Left ventricle myocardium inferior (tissue), 1 donor: ENCODE results near the gene SFMBT1. TPM values are rescaled to one million over a fixed set of nuclear protein-coding genes. Genes with fewer than 3 reads are reported as not detected.

Experiments used
- DNase-seq: peaks from one replicate; pipeline ENCODE4 v3.0.0-alpha.2; 2020
- H3K27ac ChIP-seq: fragments of 200-600 bp; replicated peaks from 2 replicates; pipeline ENCODE4 v1.8.0; 2021
- H3K27me3 ChIP-seq: fragments of 200-600 bp; 2 replicates; pipeline ENCODE4 v1.8.0; 2021; ENCODE audit warnings: low read depth
- H3K36me3 ChIP-seq: fragments of 200-600 bp; 2 replicates; pipeline ENCODE4 v1.8.0; 2021
- H3K4me1 ChIP-seq: fragments of 200-600 bp; 2 replicates; pipeline ENCODE4 v1.8.0; 2021
- H3K4me3 ChIP-seq: fragments of 200-600 bp; 2 replicates; pipeline ENCODE4 v1.8.0; 2021; ENCODE audit warnings: mild to moderate bottlenecking, moderate library complexity
- H3K9me3 ChIP-seq: fragments of 200-600 bp; replicated peaks from 2 replicates; pipeline ENCODE4 v1.8.0; 2021
- intact Hi-C: fragments of 100-400 bp; cut with micrococcal nuclease; formaldehyde crosslinking; loops from one replicate; pipeline ENCODE4 v1.11.0; 2022
- total RNA-seq: library from RNA; stranded (reverse); fragmentation: NEBNext Ultra II Directional; extraction: Animal tissue kit (Norgen Biotek cat#: 25700); gene quantifications from one replicate; pipeline ENCODE4 v1.2.1, GENCODE V29; 2021
- TF ChIP-seq, protein P1 (sequence below): fragments of 200-600 bp; IDR thresholded peaks from 2 replicates; pipeline ENCODE4 v1.8.0; 2021; ENCODE audit warnings: antibody characterized with exemption, mild to moderate bottlenecking, borderline replicate concordance
- donor health status: DM: no; HTN: yes; CAD: no; lungs with severe emphysema.

The SFMBT1 gene
- total RNA-seq, 1 donor from 2014 or later: 15.9 TPM

- Histone ChIP-seq H3K27ac (no peak overlapping the region), H3K27me3 (no peaks in the 10 kb centered on the region), H3K4me1 (peaks cover 30% of the 10 kb centered on the region), H3K9me3 (no peaks in the 10 kb centered on the region), H3K36me3 (peaks cover 5% of the 10 kb centered on the region), H3K4me3 (no peak overlapping the region)
- TF ChIP-seq, protein P1, sequence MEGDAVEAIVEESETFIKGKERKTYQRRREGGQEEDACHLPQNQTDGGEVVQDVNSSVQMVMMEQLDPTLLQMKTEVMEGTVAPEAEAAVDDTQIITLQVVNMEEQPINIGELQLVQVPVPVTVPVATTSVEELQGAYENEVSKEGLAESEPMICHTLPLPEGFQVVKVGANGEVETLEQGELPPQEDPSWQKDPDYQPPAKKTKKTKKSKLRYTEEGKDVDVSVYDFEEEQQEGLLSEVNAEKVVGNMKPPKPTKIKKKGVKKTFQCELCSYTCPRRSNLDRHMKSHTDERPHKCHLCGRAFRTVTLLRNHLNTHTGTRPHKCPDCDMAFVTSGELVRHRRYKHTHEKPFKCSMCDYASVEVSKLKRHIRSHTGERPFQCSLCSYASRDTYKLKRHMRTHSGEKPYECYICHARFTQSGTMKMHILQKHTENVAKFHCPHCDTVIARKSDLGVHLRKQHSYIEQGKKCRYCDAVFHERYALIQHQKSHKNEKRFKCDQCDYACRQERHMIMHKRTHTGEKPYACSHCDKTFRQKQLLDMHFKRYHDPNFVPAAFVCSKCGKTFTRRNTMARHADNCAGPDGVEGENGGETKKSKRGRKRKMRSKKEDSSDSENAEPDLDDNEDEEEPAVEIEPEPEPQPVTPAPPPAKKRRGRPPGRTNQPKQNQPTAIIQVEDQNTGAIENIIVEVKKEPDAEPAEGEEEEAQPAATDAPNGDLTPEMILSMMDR: no peak
- intact Hi-C loops: no loop called here
- DNase-seq: no peak
Observed at GRCh38 chr3:53081318-53081717, 35.4 kb upstream of the SFMBT1 start.

DNA sequence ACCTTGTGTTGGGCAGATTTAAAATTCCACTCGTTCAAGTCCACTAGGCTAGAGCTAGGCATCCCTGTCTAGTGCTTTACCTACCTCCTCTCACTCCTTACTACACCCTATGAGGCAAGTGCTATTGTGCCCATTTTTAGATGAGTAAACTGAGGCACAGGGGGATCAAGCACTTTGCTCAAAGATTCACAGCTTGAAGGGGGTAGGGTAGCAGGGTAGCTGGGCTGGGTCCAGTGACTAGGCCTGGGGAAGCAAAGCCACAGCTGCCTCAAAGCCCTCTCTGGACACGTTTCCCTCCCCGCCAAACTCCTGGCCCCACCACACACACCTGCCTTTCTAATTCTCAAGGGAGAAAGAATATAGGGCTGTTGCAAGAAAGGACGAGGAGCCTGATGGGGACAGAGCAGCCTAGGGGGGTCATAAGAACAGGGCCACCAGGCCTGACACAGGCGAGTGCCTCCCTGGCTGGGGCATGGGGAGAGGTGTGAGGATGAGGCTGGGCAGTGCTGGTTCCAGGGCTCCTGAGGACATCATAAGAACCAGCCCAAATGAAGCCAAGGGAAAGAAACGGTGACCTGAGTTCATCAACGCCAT lies 34.8 kb upstream of the SFMBT1 start:
- TF ChIP-seq, protein P1: no peak
- no peak for DNase-seq
- peaks cover 27% of the 10 kb centered on the region for H3K4me1 ChIP-seq
- H3K27me3 ChIP-seq: no peaks in the 10 kb centered on the region
- intact Hi-C loops: no loop called here
- no peak overlapping the region for H3K4me3 ChIP-seq
- no peaks in the 10 kb centered on the region for H3K9me3 ChIP-seq
- peaks cover 4% of the 10 kb centered on the region for H3K36me3 ChIP-seq
- H3K27ac ChIP-seq: no peak overlapping the region

DNA sequence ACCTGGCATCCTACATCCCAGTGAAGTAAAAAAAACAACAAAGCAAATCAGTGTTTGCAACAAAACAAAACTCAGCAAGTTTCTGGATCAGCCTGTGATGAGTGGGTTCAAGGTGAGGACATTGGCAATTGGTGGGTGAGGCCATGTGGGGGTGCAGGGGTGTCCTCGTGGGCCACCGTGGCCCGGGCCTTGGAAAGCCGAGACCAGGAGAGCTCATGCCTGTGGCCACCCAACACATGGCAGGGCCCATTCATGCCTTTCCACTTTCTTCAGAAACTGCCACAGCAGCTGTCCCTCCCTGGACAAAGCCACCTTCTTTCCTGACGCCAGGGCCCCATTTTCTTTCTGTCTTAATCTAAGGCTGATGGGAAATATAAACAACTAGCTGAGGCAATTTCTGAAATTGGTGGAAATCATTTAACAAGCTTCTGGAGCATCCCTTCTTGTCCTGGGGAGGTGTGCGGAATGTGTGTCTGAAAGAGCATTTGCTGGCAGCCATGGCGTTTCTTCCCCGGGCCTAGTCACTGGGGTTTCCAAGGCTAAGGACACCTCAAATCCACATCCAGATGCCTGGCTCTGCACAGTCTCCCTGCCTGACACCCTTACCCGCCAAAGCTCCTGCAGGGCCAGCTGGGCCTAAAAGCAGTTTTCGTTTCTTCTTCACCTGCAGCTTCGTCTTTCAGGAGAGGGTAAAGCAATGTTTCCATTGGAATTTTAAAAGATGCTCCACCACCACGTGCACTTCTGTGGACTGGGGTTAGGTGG lies 34.1 kb upstream of the SFMBT1 start:
- TF ChIP-seq, protein P1: no peak
- DNase-seq: no peak
- Histone ChIP-seq H3K4me1 (peaks cover 20% of the 10 kb centered on the region), H3K4me3 (no peak overlapping the region), H3K27me3 (no peaks in the 10 kb centered on the region), H3K9me3 (no peaks in the 10 kb centered on the region), H3K36me3 (no peaks in the 10 kb centered on the region), H3K27ac (no peak overlapping the region)
- intact Hi-C loops: no loop called here

GRCh38 chr3:53079147-53079546 lies 33.3 kb upstream of the SFMBT1 start:
- no peaks in the 10 kb centered on the region for H3K27me3 ChIP-seq
- H3K9me3 ChIP-seq: no peaks in the 10 kb centered on the region
- H3K4me1 ChIP-seq: peaks cover 14% of the 10 kb centered on the region
- no peak for DNase-seq
- intact Hi-C loops: no loop called here
- no peak overlapping the region for H3K27ac ChIP-seq
- no peaks in the 10 kb centered on the region for H3K36me3 ChIP-seq
- no peak overlapping the region for H3K4me3 ChIP-seq
- TF ChIP-seq, protein P1: no peak

GRCh38 chr3:53078656-53079055 lies 32.8 kb upstream of the SFMBT1 start:
- no peak for DNase-seq
- intact Hi-C loops: no loop called here
- no peaks in the 10 kb centered on the region for H3K36me3 ChIP-seq
- no peak overlapping the region for H3K27ac ChIP-seq
- H3K9me3 ChIP-seq: no peaks in the 10 kb centered on the region
- TF ChIP-seq, protein P1: no peak
- H3K4me3 ChIP-seq: no peak overlapping the region
- no peaks in the 10 kb centered on the region for H3K27me3 ChIP-seq
- peaks cover 9% of the 10 kb centered on the region for H3K4me1 ChIP-seq
